ENCODE data around the gene SEC24B.

- no peak for TF ChIP-seq ZNF70 (CRISPR knock-in tag; IDR thresholded peaks at IDR 0.05)
- TF ChIP-seq OSR1 (CRISPR knock-in tag; IDR thresholded peaks at IDR 0.05) = no peak
- no peak for TF ChIP-seq BACH2 (CRISPR knock-in tag; IDR thresholded peaks at IDR 0.05; ENCODE audit: borderline replicate concordance)
- no peak for TF ChIP-seq ZFP30 (CRISPR knock-in tag; IDR thresholded peaks at IDR 0.05)
- TF ChIP-seq TCF4 (CRISPR knock-in tag; IDR thresholded peaks at IDR 0.05; ENCODE audit: borderline replicate concordance) = no peak
These were observed 61.9 kb downstream of the SEC24B start for GRCh38 chr4:109495514-109495913.
